ENCODE measurements around the gene SHISA2.

SHISA2 gene

DNA sequence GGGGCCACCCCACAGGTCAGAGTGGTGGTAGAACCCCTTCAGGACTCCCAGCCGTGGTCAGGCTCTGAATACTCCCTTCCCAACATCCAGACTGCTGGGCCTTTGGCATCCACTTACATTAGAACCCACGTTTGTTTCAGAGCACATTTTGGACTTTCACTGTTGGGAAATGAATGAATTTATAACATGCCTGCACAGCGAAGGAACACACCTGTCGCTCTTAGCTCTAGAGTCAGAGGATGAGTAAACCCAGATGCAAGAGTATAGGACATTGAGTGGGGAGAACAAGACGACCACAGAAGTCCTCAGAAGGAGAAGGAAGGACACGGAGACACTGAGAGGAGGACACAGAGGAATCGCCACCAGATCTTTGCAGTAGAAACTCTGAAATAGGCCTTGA, 30.9 kb downstream of the SHISA2 start:
- Histone ChIP-seq H3K4me2 (ENCODE audit: low read length) (no peak overlapping the region), H3K27me3 (ENCODE audit: insufficient read depth, low read length) (no peaks in the 10 kb centered on the region; the same call in 1 of the 2 replicates), H3K4me1 (ENCODE audit: insufficient read depth, low read length, severe bottlenecking) (no peaks in the 10 kb centered on the region), H2AFZ (ENCODE audit: low read length) (no peak overlapping the region), H3K9ac (ENCODE audit: low read length) (no peak overlapping the region), H3F3A (ENCODE audit: insufficient read depth, low read length) (no peaks in the 10 kb centered on the region), H3K36me3 (ENCODE audit: insufficient read depth, low read length) (no peaks in the 10 kb centered on the region), H3K9me2 (ENCODE audit: low read depth, low read length) (no peaks in the 10 kb centered on the region), H3K4me3 (ENCODE audit: low read depth, low read length, poor library complexity, severe bottlenecking) (no peak overlapping the region), H4K20me1 (ENCODE audit: insufficient read depth, low read length) (no peaks in the 10 kb centered on the region), H3K79me2 (ENCODE audit: insufficient read depth, low read length) (no peaks in the 10 kb centered on the region), H3K9me3 (ENCODE audit: low read length) (no peaks in the 10 kb centered on the region), H3K27ac (ENCODE audit: low read depth, low read length, poor library complexity, severe bottlenecking) (no peak overlapping the region)
- TF ChIP-seq, protein P1, sequence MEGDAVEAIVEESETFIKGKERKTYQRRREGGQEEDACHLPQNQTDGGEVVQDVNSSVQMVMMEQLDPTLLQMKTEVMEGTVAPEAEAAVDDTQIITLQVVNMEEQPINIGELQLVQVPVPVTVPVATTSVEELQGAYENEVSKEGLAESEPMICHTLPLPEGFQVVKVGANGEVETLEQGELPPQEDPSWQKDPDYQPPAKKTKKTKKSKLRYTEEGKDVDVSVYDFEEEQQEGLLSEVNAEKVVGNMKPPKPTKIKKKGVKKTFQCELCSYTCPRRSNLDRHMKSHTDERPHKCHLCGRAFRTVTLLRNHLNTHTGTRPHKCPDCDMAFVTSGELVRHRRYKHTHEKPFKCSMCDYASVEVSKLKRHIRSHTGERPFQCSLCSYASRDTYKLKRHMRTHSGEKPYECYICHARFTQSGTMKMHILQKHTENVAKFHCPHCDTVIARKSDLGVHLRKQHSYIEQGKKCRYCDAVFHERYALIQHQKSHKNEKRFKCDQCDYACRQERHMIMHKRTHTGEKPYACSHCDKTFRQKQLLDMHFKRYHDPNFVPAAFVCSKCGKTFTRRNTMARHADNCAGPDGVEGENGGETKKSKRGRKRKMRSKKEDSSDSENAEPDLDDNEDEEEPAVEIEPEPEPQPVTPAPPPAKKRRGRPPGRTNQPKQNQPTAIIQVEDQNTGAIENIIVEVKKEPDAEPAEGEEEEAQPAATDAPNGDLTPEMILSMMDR (IDR thresholded peaks at IDR 0.05; ENCODE audit: low read length): no peak
- no peak for TF ChIP-seq EZH2 (IDR thresholded peaks at IDR 0.05; ENCODE audit: borderline replicate concordance, low read length)

DNA sequence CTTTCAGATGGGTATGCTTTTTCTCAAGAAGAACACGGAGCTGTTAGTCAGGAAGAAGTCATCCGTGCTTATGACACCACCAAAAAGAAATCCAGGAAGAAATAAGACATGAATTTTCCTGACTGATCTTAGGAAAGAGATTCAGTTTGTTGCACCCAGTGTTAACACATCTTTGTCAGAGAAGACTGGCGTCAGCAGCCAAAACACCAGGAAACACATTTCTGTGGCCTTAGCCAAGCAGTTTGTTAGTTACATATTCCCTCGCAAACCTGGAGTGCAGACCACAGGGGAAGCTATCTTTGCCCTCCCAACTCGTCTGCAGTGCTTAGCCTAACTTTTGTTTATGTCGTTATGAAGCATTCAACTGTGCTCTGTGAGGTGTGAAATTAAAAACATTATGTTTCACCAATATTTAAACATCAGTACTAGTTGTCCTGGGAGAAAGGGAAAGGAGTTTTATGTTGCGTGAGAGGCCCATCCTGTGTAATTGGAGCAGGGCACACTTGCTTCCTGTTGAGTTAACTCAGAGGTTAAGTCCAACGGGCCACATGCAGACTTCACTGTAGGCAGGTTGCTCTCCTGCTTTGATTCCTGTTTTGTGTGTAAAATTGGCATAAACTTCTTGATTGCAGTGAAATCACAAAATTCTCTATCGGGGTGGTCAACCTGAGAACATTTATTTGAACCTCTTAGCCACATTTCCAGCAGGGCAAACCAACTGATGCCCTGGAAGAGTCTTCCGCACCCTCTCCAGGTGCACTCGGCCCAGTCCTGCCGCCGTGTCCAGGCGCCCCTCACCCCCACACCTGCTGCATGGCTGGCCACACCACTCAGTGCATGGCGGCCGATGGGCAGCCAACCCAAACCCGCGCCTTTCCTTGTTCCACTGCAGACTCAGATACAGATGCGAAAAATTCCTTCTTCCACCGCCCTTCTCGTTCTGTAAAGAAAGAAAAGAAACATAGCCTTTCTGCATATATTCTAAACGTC, 31.6 kb downstream of the SHISA2 start:
- H3K27me3 ChIP-seq (ENCODE audit: insufficient read depth, low read length): no peaks in the 10 kb centered on the region; the same call in 1 of the 2 replicates
- TF ChIP-seq EZH2 (IDR thresholded peaks at IDR 0.05; ENCODE audit: borderline replicate concordance, low read length): no peak
- TF ChIP-seq, protein P1 (IDR thresholded peaks at IDR 0.05; ENCODE audit: low read length): no peak
- H2AFZ ChIP-seq (ENCODE audit: low read length): no peak overlapping the region
- H3K4me2 ChIP-seq (ENCODE audit: low read length): no peak overlapping the region
- H3K36me3 ChIP-seq (ENCODE audit: insufficient read depth, low read length): no peaks in the 10 kb centered on the region
- H3F3A ChIP-seq (ENCODE audit: insufficient read depth, low read length): no peaks in the 10 kb centered on the region
- H4K20me1 ChIP-seq (ENCODE audit: insufficient read depth, low read length): no peaks in the 10 kb centered on the region
- H3K4me1 ChIP-seq (ENCODE audit: insufficient read depth, low read length, severe bottlenecking): no peaks in the 10 kb centered on the region
- H3K4me3 ChIP-seq (ENCODE audit: low read depth, low read length, poor library complexity, severe bottlenecking): no peak overlapping the region
- H3K9me3 ChIP-seq (ENCODE audit: low read length): no peaks in the 10 kb centered on the region
- no peaks in the 10 kb centered on the region for H3K79me2 ChIP-seq (ENCODE audit: insufficient read depth, low read length)
- no peaks in the 10 kb centered on the region for H3K9me2 ChIP-seq (ENCODE audit: low read depth, low read length)
- H3K9ac ChIP-seq (ENCODE audit: low read length): no peak overlapping the region
- no peak overlapping the region for H3K27ac ChIP-seq (ENCODE audit: low read depth, low read length, poor library complexity, severe bottlenecking)

DNA sequence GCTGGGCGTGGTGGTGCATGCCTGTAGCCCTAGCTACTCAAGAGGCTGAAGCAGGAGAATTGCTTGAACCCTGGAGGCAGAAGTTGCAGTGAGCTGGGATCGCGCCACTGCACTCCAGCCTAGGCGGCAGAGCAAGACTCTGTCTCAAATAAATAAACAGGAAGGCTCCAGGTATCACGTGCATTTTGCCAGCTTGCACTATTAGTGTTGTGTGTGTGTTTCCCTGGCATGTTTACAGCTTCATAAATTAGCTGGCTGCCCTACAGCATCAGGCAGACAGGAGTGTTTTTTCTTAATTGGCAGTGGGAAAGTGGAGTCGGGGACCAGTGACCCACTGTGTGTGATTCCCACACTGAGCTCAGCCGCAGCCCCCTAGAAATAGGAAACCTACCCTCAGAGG, 32.6 kb downstream of the SHISA2 start:
- Histone ChIP-seq H3K4me3 (ENCODE audit: low read depth, low read length, poor library complexity, severe bottlenecking) (no peak overlapping the region), H3K9me3 (ENCODE audit: low read length) (no peaks in the 10 kb centered on the region), H3K4me1 (ENCODE audit: insufficient read depth, low read length, severe bottlenecking) (no peaks in the 10 kb centered on the region), H3F3A (ENCODE audit: insufficient read depth, low read length) (no peaks in the 10 kb centered on the region), H3K36me3 (ENCODE audit: insufficient read depth, low read length) (no peaks in the 10 kb centered on the region), H3K4me2 (ENCODE audit: low read length) (no peak overlapping the region), H3K79me2 (ENCODE audit: insufficient read depth, low read length) (no peaks in the 10 kb centered on the region), H3K27me3 (ENCODE audit: insufficient read depth, low read length) (no peaks in the 10 kb centered on the region; the same call in 1 of the 2 replicates), H3K9ac (ENCODE audit: low read length) (no peak overlapping the region), H2AFZ (ENCODE audit: low read length) (no peak overlapping the region), H4K20me1 (ENCODE audit: insufficient read depth, low read length) (no peaks in the 10 kb centered on the region), H3K9me2 (ENCODE audit: low read depth, low read length) (no peaks in the 10 kb centered on the region), H3K27ac (ENCODE audit: low read depth, low read length, poor library complexity, severe bottlenecking) (no peak overlapping the region)
- TF ChIP-seq, protein P1 (IDR thresholded peaks at IDR 0.05; ENCODE audit: low read length): no peak
- no peak for TF ChIP-seq EZH2 (IDR thresholded peaks at IDR 0.05; ENCODE audit: borderline replicate concordance, low read length)

All from OCI-LY1 (cell line).